ENCODE results near the gene BICRA. TPM values are rescaled to one million over a fixed set of nuclear protein-coding genes. Genes with fewer than 3 reads are reported as not detected.

BICRA gene
- total and polyA plus RNA-seq, 2 donors from 2014 or later = 3.2 to 14.7 TPM

DNA sequence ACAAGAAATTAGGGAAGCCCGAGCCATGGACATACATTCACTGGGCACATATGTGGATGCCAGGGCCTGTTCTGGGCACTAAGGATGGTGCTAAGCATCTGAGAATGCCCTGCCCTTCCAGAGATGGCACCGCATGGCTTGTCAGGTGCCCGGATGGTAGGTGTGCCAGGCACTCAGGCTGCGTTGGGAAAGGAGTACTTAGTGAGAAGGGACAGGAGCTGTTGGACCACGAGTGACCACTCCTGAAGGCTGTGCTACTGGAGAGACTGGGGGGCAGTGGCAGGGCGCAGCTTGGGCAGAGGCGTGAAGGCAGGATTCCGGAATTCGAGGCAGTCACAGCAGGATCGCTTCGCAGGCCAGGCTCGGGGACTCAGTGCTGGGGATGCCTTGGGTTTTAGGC is 66.3 kb downstream of the BICRA start:
- H3K4me3 ChIP-seq (ENCODE audit: low read length in 3 of 3) = no peak overlapping the region
- no peak overlapping the region for H3K27ac ChIP-seq (ENCODE audit: low read depth in 2 of 2, low read length in 2 of 2)
- no peak for DNase-seq
- FAIRE-seq = no peak
- H3K9ac ChIP-seq (ENCODE audit: low read length in 3 of 3) = no peak overlapping the region
- H3K27me3 ChIP-seq (ENCODE audit: control insufficient read depth, insufficient read depth, low read length) = no peaks in the 10 kb centered on the region
- H3K4me1 ChIP-seq (ENCODE audit: control insufficient read depth in 2 of 3, insufficient read depth in 2 of 3, low read depth in 1 of 3, low read length in 3 of 3) = no peaks in the 10 kb centered on the region
- TF ChIP-seq, protein P1, sequence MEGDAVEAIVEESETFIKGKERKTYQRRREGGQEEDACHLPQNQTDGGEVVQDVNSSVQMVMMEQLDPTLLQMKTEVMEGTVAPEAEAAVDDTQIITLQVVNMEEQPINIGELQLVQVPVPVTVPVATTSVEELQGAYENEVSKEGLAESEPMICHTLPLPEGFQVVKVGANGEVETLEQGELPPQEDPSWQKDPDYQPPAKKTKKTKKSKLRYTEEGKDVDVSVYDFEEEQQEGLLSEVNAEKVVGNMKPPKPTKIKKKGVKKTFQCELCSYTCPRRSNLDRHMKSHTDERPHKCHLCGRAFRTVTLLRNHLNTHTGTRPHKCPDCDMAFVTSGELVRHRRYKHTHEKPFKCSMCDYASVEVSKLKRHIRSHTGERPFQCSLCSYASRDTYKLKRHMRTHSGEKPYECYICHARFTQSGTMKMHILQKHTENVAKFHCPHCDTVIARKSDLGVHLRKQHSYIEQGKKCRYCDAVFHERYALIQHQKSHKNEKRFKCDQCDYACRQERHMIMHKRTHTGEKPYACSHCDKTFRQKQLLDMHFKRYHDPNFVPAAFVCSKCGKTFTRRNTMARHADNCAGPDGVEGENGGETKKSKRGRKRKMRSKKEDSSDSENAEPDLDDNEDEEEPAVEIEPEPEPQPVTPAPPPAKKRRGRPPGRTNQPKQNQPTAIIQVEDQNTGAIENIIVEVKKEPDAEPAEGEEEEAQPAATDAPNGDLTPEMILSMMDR (IDR thresholded peaks at IDR 0.05; ENCODE audit: borderline replicate concordance, extremely low read depth, insufficient read depth) = no peak
- H3K36me3 ChIP-seq (ENCODE audit: control insufficient read depth in 2 of 3, insufficient read depth in 3 of 3, low read length in 3 of 3) = peaks cover 0 to 14% (median 0%) of the 10 kb centered on the region in 3 donors
- H3K9me3 ChIP-seq (ENCODE audit: control insufficient read depth in 2 of 3, insufficient read depth in 1 of 3, low read length in 3 of 3) = no peaks in the 10 kb centered on the region
- intact Hi-C loops (cut with DNase I) = no loop called here

GRCh38 chr19:47675859-47676258 is 66.9 kb downstream of the BICRA start:
- Histone ChIP-seq H3K4me1 (ENCODE audit: control insufficient read depth in 2 of 3, insufficient read depth in 2 of 3, low read depth in 1 of 3, low read length in 3 of 3) (no peaks in the 10 kb centered on the region), H3K4me3 (ENCODE audit: low read length in 3 of 3) (no peak overlapping the region), H3K27me3 (ENCODE audit: control insufficient read depth, insufficient read depth, low read length) (no peaks in the 10 kb centered on the region), H3K36me3 (ENCODE audit: control insufficient read depth in 2 of 3, insufficient read depth in 3 of 3, low read length in 3 of 3) (peaks cover 0 to 14% (median 0%) of the 10 kb centered on the region in 3 donors), H3K9me3 (ENCODE audit: control insufficient read depth in 2 of 3, insufficient read depth in 1 of 3, low read length in 3 of 3) (no peaks in the 10 kb centered on the region), H3K9ac (ENCODE audit: low read length in 3 of 3) (no peak overlapping the region), H3K27ac (ENCODE audit: low read depth in 2 of 2, low read length in 2 of 2) (no peak overlapping the region)
- TF ChIP-seq, protein P1 (IDR thresholded peaks at IDR 0.05; ENCODE audit: borderline replicate concordance, extremely low read depth, insufficient read depth) = no peak
- DNase-seq (no peak), FAIRE-seq (no peak)
- intact Hi-C loops (cut with DNase I) = no loop called here

GRCh38 chr19:47676811-47677210 is 67.9 kb downstream of the BICRA start:
- Histone ChIP-seq H3K4me3 (ENCODE audit: low read length in 3 of 3) (no peak overlapping the region), H3K9me3 (ENCODE audit: control insufficient read depth in 2 of 3, insufficient read depth in 1 of 3, low read length in 3 of 3) (no peaks in the 10 kb centered on the region), H3K4me1 (ENCODE audit: control insufficient read depth in 2 of 3, insufficient read depth in 2 of 3, low read depth in 1 of 3, low read length in 3 of 3) (no peaks in the 10 kb centered on the region), H3K36me3 (ENCODE audit: control insufficient read depth in 2 of 3, insufficient read depth in 3 of 3, low read length in 3 of 3) (peaks cover 0 to 14% (median 0%) of the 10 kb centered on the region in 3 donors), H3K9ac (ENCODE audit: low read length in 3 of 3) (no peak overlapping the region), H3K27ac (ENCODE audit: low read depth in 2 of 2, low read length in 2 of 2) (no peak overlapping the region), H3K27me3 (ENCODE audit: control insufficient read depth, insufficient read depth, low read length) (no peaks in the 10 kb centered on the region)
- TF ChIP-seq, protein P1 (IDR thresholded peaks at IDR 0.05; ENCODE audit: borderline replicate concordance, extremely low read depth, insufficient read depth) = no peak
- FAIRE-seq (no peak), DNase-seq (no peak)
- intact Hi-C loops (cut with DNase I) = no loop called here
